ENCODE results near the gene OSCAR.
A peak's percentile ranks its signal among the peaks of the same experiment; 100 is the strongest.

OSCAR gene

GRCh38 chr19:54095136-54095858 is 5.3 kb downstream of the OSCAR start:
- TF ChIP-seq Cebpa-rat (IDR thresholded peaks at IDR 0.05) = no peak
- Histone ChIP-seq H3K4me3 (peak overlapping the region; percentile 53), H4K20me1 (no peaks in the 10 kb centered on the region), H3K4me1 (peaks cover 36% of the 10 kb centered on the region), H3K27me3 (peaks cover 46% of the 10 kb centered on the region), H3K4me2 (peak overlapping the region; percentile 91), H3K9ac (peak overlapping the region; percentile 45; the same call in 1 of the 2 replicates), H3K9me3 (peaks cover 18% of the 10 kb centered on the region), H3K27ac (peak overlapping the region; percentile 46; the same call in 1 of the 2 replicates), H3K36me3 (no peaks in the 10 kb centered on the region)

DNA sequence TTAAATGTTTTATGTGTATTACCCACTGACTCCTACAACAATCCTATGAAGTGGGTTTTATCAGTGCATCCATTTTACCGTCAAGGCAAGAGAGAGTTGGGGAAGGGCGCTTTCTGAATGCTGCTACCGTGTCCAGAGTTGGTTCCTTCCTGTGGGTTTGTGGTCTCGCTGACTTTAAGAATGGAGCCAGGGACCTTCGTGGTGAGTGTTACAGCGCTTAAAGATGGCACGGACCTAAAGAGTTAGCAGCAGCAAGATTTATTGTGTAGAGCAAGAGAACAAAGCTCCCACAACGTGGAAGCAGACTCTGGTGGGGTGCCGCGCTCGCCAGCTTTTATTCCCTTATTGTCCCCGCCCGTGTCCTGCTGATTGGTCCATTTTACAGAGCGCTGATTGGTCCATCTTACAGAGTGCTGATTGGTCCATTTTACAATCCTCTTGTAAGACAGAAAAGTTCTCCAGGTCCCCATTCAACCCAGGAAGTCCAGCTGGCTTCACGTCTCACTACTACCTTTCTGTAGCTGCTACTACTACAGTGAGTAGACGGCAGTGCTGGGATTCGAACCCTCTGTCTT is 6.1 kb downstream of the OSCAR start:
- Histone ChIP-seq H3K27ac (no peak overlapping the region), H3K9me3 (peaks cover 18% of the 10 kb centered on the region), H3K9ac (no peak overlapping the region), H3K4me1 (peaks cover 33% of the 10 kb centered on the region), H3K36me3 (no peaks in the 10 kb centered on the region), H3K4me2 (peak overlapping the region; percentile 91), H4K20me1 (no peaks in the 10 kb centered on the region), H3K4me3 (0 out of 2 replicates have a peak overlapping the region, but pooled peaks have one; percentile 14), H3K27me3 (peaks cover 46% of the 10 kb centered on the region)
- TF ChIP-seq Cebpa-rat (IDR thresholded peaks at IDR 0.05) = no peak

DNA sequence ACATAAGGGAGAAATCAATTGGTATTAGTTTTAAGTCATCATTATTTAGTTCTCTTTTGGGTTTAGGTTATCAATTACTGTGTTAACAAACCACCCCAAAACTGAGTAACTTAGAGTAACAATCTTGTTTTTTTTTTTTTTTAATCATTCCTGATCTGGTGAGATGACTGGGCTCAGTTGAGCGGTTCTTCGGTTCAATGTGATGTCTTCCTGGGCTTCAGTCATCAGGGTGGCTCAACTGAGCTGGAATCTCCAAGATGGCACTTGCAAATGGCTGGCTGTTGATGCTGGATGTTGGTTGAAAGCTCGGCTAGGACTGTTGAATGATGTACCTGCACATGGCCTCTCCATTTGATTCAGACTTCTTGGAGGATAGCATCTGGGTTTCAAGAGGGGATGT is 16.2 kb downstream of the OSCAR start:
- no peaks in the 10 kb centered on the region for H3K27me3 ChIP-seq
- H3K4me1 ChIP-seq = no peaks in the 10 kb centered on the region
- H3K9ac ChIP-seq = no peak overlapping the region
- no peaks in the 10 kb centered on the region for H4K20me1 ChIP-seq
- H3K27ac ChIP-seq = no peak overlapping the region
- no peaks in the 10 kb centered on the region for H3K36me3 ChIP-seq
- H3K4me3 ChIP-seq = no peak overlapping the region
- no peak overlapping the region for H3K4me2 ChIP-seq
- no peak for TF ChIP-seq Cebpa-rat (IDR thresholded peaks at IDR 0.05)
- peaks cover 37% of the 10 kb centered on the region for H3K9me3 ChIP-seq

DNA sequence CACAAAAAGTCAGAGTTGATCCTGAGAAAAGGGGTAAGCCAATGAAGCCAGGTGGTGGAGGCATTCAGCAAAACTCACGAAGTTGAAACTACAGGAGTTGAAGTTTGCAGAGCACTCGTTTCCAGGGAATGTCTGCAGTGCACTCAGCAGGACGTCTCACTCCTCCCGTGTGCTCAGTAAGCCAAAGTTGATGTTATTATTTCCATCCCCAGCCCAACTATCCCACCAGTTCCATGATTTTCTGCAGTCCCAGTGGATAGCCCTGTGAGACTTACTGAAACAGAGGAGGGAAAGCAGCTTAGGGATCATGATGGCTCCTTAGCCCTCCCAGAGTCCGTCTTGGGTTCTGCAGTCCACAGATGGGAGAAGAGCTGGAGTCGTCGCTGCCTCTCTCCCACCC is 19.6 kb downstream of the OSCAR start, which contains the start of gene TARM1:
Gene TARM1 (minus strand): TSS at position 334 of the 400 bp plus-strand sequence. CDS start 25 bp downstream, at position 309.
- Histone ChIP-seq H3K4me2 (no peak within 1 kb of the TSS), H3K27me3 (no peaks in the 10 kb centered on the region), H3K27ac (no peak within 1 kb of the TSS), H3K4me3 (no peak within 1 kb of the TSS), H3K9ac (no peak within 1 kb of the TSS), H3K4me1 (no peaks in the 10 kb centered on the region), H3K9me3 (peaks cover 41% of the 10 kb centered on the region), H3K36me3 (no peaks in the 10 kb centered on the region), H4K20me1 (no peaks in the 10 kb centered on the region)
- no peak for TF ChIP-seq Cebpa-rat (IDR thresholded peaks at IDR 0.05)

DNA sequence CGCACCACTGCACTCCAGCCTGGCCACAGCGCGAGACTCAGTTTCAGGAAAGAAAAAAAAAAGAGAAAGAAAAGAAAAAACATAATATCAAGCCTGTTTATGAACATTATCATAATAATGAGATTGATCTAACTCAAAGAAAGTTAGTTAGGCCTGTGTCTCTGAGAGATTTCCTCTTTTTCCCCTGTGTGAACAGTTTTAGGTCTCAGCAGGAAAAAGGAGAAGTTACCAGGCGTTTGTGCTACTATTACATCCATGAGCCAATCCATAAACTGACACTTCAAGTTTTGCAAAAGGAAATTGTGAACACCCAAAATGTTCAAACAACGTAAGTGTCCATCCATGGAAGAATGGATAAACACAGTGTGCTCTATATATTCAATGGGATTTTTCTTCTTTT is 23.3 kb downstream of the OSCAR start:
- Histone ChIP-seq H3K4me3 (no peak overlapping the region), H3K9me3 (peaks cover 29% of the 10 kb centered on the region), H4K20me1 (no peaks in the 10 kb centered on the region), H3K4me2 (no peak overlapping the region), H3K27ac (no peak overlapping the region), H3K9ac (no peak overlapping the region), H3K36me3 (no peaks in the 10 kb centered on the region), H3K4me1 (no peaks in the 10 kb centered on the region), H3K27me3 (no peaks in the 10 kb centered on the region)
- no peak for TF ChIP-seq Cebpa-rat (IDR thresholded peaks at IDR 0.05)

DNA sequence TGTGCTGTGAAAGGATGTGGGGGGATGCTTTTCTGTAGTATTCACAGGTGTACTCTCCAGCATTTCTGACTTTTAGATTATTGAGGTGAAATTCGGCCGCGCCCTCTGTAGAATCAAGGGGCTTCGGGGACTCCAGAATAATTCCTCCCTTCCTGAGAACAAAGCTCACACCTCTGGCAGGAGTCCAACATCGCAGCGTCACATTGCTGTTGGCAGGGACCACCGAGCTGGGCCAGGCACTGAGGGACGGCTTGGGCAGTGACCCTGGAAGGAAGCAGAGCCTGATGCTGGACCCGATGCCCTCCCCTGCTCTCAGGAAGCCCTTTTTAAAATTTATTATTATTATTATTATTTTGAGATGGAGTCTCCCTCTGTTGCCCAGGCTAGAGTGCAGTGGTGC is 25.8 kb downstream of the OSCAR start:
- Histone ChIP-seq H3K27ac (no peak overlapping the region), H4K20me1 (no peaks in the 10 kb centered on the region), H3K9me3 (peaks cover 11% of the 10 kb centered on the region), H3K27me3 (no peaks in the 10 kb centered on the region), H3K9ac (no peak overlapping the region), H3K4me1 (no peaks in the 10 kb centered on the region), H3K4me3 (no peak overlapping the region), H3K36me3 (no peaks in the 10 kb centered on the region), H3K4me2 (no peak overlapping the region)
- TF ChIP-seq Cebpa-rat (IDR thresholded peaks at IDR 0.05) = no peak

DNA sequence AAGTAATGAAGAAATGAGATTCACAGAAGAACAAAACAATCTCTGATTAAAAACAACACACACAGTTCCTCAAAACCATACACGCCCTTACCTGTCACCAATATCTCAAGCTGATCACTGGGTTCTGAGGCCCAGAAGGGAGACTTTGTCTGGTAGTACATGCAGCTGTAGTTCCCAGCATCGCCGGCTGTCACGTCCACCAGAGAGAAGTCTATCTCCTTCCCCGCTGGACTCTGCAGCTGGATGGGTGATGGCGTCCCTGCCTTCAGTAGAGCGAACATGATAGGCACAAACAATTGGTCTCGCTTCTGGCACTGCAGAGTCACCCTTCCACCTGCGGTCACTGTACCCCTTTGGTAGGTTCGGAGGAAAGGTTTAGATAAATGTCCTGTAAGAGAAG is 26.8 kb downstream of the OSCAR start:
- Histone ChIP-seq H3K27ac (no peak overlapping the region), H3K36me3 (no peaks in the 10 kb centered on the region), H3K4me3 (no peak overlapping the region), H3K4me1 (no peaks in the 10 kb centered on the region), H3K27me3 (no peaks in the 10 kb centered on the region), H3K4me2 (no peak overlapping the region), H3K9ac (no peak overlapping the region), H3K9me3 (0 out of 2 replicates have a peak, but pooled peaks cover 5% of the 10 kb centered on the region), H4K20me1 (no peaks in the 10 kb centered on the region)
- TF ChIP-seq Cebpa-rat (IDR thresholded peaks at IDR 0.05) = no peak

- H3K36me3 ChIP-seq = no peaks in the 10 kb centered on the region
- H3K4me3 ChIP-seq = no peak overlapping the region
- H3K27me3 ChIP-seq = no peaks in the 10 kb centered on the region
- H4K20me1 ChIP-seq = no peaks in the 10 kb centered on the region
- H3K4me2 ChIP-seq = no peak overlapping the region
- no peak for TF ChIP-seq Cebpa-rat (IDR thresholded peaks at IDR 0.05)
- H3K9ac ChIP-seq = no peak overlapping the region
- H3K27ac ChIP-seq = no peak overlapping the region
- no peaks in the 10 kb centered on the region for H3K4me1 ChIP-seq
- H3K9me3 ChIP-seq = 0 out of 2 replicates have a peak, but pooled peaks cover 5% of the 10 kb centered on the region
Measured at GRCh38 chr19:54069470-54069869, 31.1 kb downstream of the OSCAR start.

GRCh38 chr19:54063350-54064116 is 37.1 kb downstream of the OSCAR start, which contains the start of gene VSTM1:
Gene VSTM1, minus strand, starts transcription at chr19:54063897. Its CDS starts 120 bp downstream, at chr19:54063777.
- TF ChIP-seq Cebpa-rat (IDR thresholded peaks at IDR 0.05) = no peak
- Histone ChIP-seq H3K27ac (no peak within 1 kb of the TSS), H3K36me3 (no peaks in the 10 kb centered on the region), H3K4me3 (no peak within 1 kb of the TSS), H3K9me3 (no peaks in the 10 kb centered on the region), H3K27me3 (no peaks in the 10 kb centered on the region), H4K20me1 (no peaks in the 10 kb centered on the region), H3K4me1 (no peaks in the 10 kb centered on the region), H3K9ac (no peak within 1 kb of the TSS), H3K4me2 (no peak within 1 kb of the TSS)

GRCh38 chr19:54062643-54063042 is 38.0 kb downstream of the OSCAR start:
- no peak for TF ChIP-seq Cebpa-rat (IDR thresholded peaks at IDR 0.05)
- no peak overlapping the region for H3K27ac ChIP-seq
- H3K4me1 ChIP-seq = no peaks in the 10 kb centered on the region
- H3K27me3 ChIP-seq = no peaks in the 10 kb centered on the region
- H3K9me3 ChIP-seq = no peaks in the 10 kb centered on the region
- no peak overlapping the region for H3K4me3 ChIP-seq
- no peak overlapping the region for H3K9ac ChIP-seq
- no peaks in the 10 kb centered on the region for H4K20me1 ChIP-seq
- no peaks in the 10 kb centered on the region for H3K36me3 ChIP-seq
- H3K4me2 ChIP-seq = no peak overlapping the region
